HepG2 (cell line): ENCODE data around the gene ZNF618. TPM values are rescaled to one million over a fixed set of nuclear protein-coding genes. Genes with fewer than 3 reads are reported as not detected.

ENCODE experiments used
- ATAC-seq: fragments of 200-7000 bp; cut with Tn5 transposase; 3 replicates; pipeline ENCODE4 v1.9.1; 2020; ENCODE audit warnings: mild to moderate bottlenecking, moderate library complexity
- BruUV-seq: library from RNA; stranded (reverse); fragments of 400-500 nt; replicated peaks from 2 replicates; lab custom pipeline; 2021; lab: Mats Ljungman, UMichigan
- CTCF ChIA-PET: fragments of 300-600 bp; formaldehyde crosslinking; extraction: SDS; loops from one replicate; lab custom pipeline; 2021; ENCODE audit warnings: low total read pairs, inconsistent platforms, low intra/inter-chr PET ratio; lab: Yijun Ruan, JAX
- POLR2A ChIA-PET: fragments of 350-600 bp; sonication (Branson Sonifier 250); formaldehyde crosslinking; loops from one replicate; lab custom pipeline; 2020; ENCODE audit warnings: antibody characterized with exemption, inconsistent platforms; lab: Yijun Ruan, JAX
- DNase-seq: peaks from one replicate; pipeline ENCODE4 v3.0.0-alpha.2; 2015; ENCODE audit warnings: low spot score
- FAIRE-seq: peaks from 3 replicates; lab custom pipeline; 2011; peaks lifted over from hg19 to GRCh38; lab: Jason Lieb, UNC
- H2AFZ ChIP-seq: one replicate; pipeline ENCODE4 v1.6.1; 2011; ENCODE audit warnings: low read length, inconsistent platforms
- H3K27ac ChIP-seq: fragments of 300-600 bp; 3 replicates; pipeline ENCODE4 v1.8.0; 2011; ENCODE audit warnings: mixed run types, mild to moderate bottlenecking, mixed read lengths, low read length, inconsistent platforms; ENCODE audit not compliant: insufficient read depth; ENCODE audit errors: extremely low read length
- H3K27me3 ChIP-seq, 2 experiments: fragments of 200-600 bp in 1 of 2; 2 replicates in 1 of 2; 3 replicates in 1 of 2; pipeline versions ENCODE4 v1.6.0 to v1.8.0; 2011; ENCODE audit warnings: low read length in 2 of 2, mild to moderate bottlenecking in 2 of 2, moderate library complexity in 2 of 2, inconsistent platforms in 1 of 2; ENCODE audit not compliant: insufficient read depth in 2 of 2, control insufficient read depth in 1 of 2
- H3K36me3 ChIP-seq, 2 experiments: fragments of 200-600 bp in 1 of 2; replicated peaks in 1 of 2; 2 replicates in 1 of 2; 3 replicates in 1 of 2; pipeline versions ENCODE4 v1.5.1 to v1.8.0; 2011; ENCODE audit warnings: low read length in 2 of 2, inconsistent platforms in 1 of 2; ENCODE audit not compliant: insufficient read depth in 2 of 2, control insufficient read depth in 1 of 2
- H3K4me1 ChIP-seq: 2 replicates; pipeline ENCODE4 v1.5.1; 2012; ENCODE audit warnings: low read length, inconsistent platforms; ENCODE audit not compliant: insufficient read depth
- H3K4me2 ChIP-seq: 2 replicates; pipeline ENCODE4 v1.6.0; 2011; ENCODE audit warnings: low read depth, low read length, inconsistent platforms
- H3K4me3 ChIP-seq, 3 experiments: fragments of 200-600 bp in 1 of 3; sonication (generic), shearing (Covaris generic) in 1 of 3; replicated peaks in 1 of 3; 2 replicates each; pipeline ENCODE4 v1.5.1; 2011 to 2016; ENCODE audit warnings: low read length in 3 of 3, inconsistent platforms in 2 of 3, low read depth in 2 of 3, mild to moderate bottlenecking in 2 of 3, control low read depth in 1 of 3, mixed read lengths in 1 of 3; ENCODE audit not compliant: insufficient read depth in 1 of 3
- H3K79me2 ChIP-seq: one replicate; pipeline ENCODE4 v1.6.1; 2011; ENCODE audit warnings: low read length, inconsistent platforms; ENCODE audit not compliant: insufficient read depth
- H3K9ac ChIP-seq: 2 replicates; pipeline ENCODE4 v1.6.0; 2011; ENCODE audit warnings: mild to moderate bottlenecking, low read depth, low read length, inconsistent platforms; ENCODE audit not compliant: insufficient read depth
- H3K9me3 ChIP-seq: 2 replicates; pipeline ENCODE4 v1.5.1; 2012; ENCODE audit warnings: mild to moderate bottlenecking, low read length
- H4K20me1 ChIP-seq: 2 replicates; pipeline ENCODE4 v1.6.0; 2011; ENCODE audit warnings: inconsistent platforms, mild to moderate bottlenecking, low read length, moderate library complexity; ENCODE audit not compliant: insufficient read depth
- AKNA ChIP-seq: sonication (generic); formaldehyde crosslinking; IDR thresholded peaks from 2 replicates; pipeline ENCODE4 v1.4.0; 2020; ENCODE audit warnings: missing genetic modification reagents, borderline replicate concordance
- ARID2 ChIP-seq: sonication (generic); formaldehyde crosslinking; IDR thresholded peaks from 2 replicates; pipeline ENCODE4 v1.8.1; 2022; ENCODE audit warnings: mild to moderate bottlenecking, missing genetic modification reagents, borderline replicate concordance
- HDAC1 ChIP-seq: sonication (generic); formaldehyde crosslinking; IDR thresholded peaks from 2 replicates; pipeline ENCODE4 v1.5.1; 2020; ENCODE audit warnings: mild to moderate bottlenecking, missing genetic modification reagents
- KAT2B ChIP-seq: fragments of 150-350 bp; IDR thresholded peaks from 2 replicates; pipeline ENCODE4 v1.6.1; 2014; ENCODE audit warnings: low read depth, low read length, borderline replicate concordance
- KLF6 ChIP-seq: IDR thresholded peaks from 2 replicates; pipeline ENCODE4 v1.8.0; 2016; ENCODE audit warnings: missing biosample characterization, missing genetic modification reagents
- PLSCR1 ChIP-seq: sonication (generic); formaldehyde crosslinking; IDR thresholded peaks from 2 replicates; pipeline ENCODE4 v1.5.0; 2020; ENCODE audit warnings: missing genetic modification reagents, mild to moderate bottlenecking, borderline replicate concordance
- SOX5 ChIP-seq: IDR thresholded peaks from 2 replicates; pipeline ENCODE4 v1.6.1; 2016; ENCODE audit warnings: borderline replicate concordance
- ZBTB20 ChIP-seq: sonication (generic); formaldehyde crosslinking; IDR thresholded peaks from 2 replicates; pipeline ENCODE4 v1.8.1; 2023; ENCODE audit warnings: missing genetic modification reagents, low read depth, mild to moderate bottlenecking, borderline replicate concordance
- ZFP1 ChIP-seq: IDR thresholded peaks from 2 replicates; pipeline ENCODE4 v1.6.1; 2016
- ZNF136 ChIP-seq: sonication (generic); formaldehyde crosslinking; IDR thresholded peaks from 2 replicates; pipeline ENCODE4 v1.8.1; 2022; ENCODE audit warnings: low read depth, mild to moderate bottlenecking, moderate library complexity, missing genetic modification reagents
- ZNF296 ChIP-seq: sonication (generic); formaldehyde crosslinking; conservative IDR thresholded peaks from 2 replicates; pipeline ENCODE4 v1.5.0; 2020; ENCODE audit warnings: mild to moderate bottlenecking, missing genetic modification reagents
- ZNF567 ChIP-seq: sonication (generic); formaldehyde crosslinking; IDR thresholded peaks from 2 replicates; pipeline ENCODE4 v1.8.1; 2023; ENCODE audit warnings: mild to moderate bottlenecking, missing genetic modification reagents, borderline replicate concordance
- WGBS: methylation state at CpG from one replicate; pipeline ENCODE4 v1.1.6; 2017; ENCODE audit warnings: low lambda C conversion rate; 5-methylcytosine and 5-hydroxymethylcytosine counted together
- in situ Hi-C: cut with HindIII; loops from 2 replicates; pipeline ENCODE4 v1.10.0; 2017; ENCODE audit warnings: low pct_unique_long_range_greater_than_20kb; ENCODE audit not compliant: extremely low pct_ligation_motif_present
- intact Hi-C: fragments of 100-400 bp; cut with micrococcal nuclease; formaldehyde crosslinking; loops from one replicate; pipeline ENCODE4 v1.10.0; 2022; ENCODE audit not compliant: unreplicated experiment
- polyA plus RNA-seq, 8 experiments: library from polyadenylated mRNA; depleted of rRNA in 3 of 8; stranded (reverse) in 7 of 8; unstranded in 1 of 8; fragments of >200 nt; fragmentation: Illumina TruSeq in 4 of 8; extraction: Trizol in 4 of 8; gene quantifications; 2 replicates each; pipeline versions ENCODE4 v1.2.1 to v1.2.3, GENCODE V29; 2011 to 2016; ENCODE audit warnings: low read depth in 4 of 8, missing spikeins in 1 of 8, mixed read lengths in 1 of 8; ENCODE audit not compliant: insufficient read depth in 1 of 8
- total RNA-seq, 5 experiments: library from RNA; depleted of rRNA; stranded (reverse); fragments of >200 nt; fragmentation: Illumina TruSeq; extraction: Trizol; gene quantifications; 2 replicates each; pipeline ENCODE4 v1.2.3, GENCODE V29; 2016; ENCODE audit warnings: low read depth in 1 of 5

The ZNF618 gene
- total and polyA plus RNA-seq, 2 of the 13 experiments (the other 11 are each of a cell fraction or from before 2014, with no cell fraction given), result 0.07 TPM

- intact Hi-C loops, result no loop called here
- in situ Hi-C loops, result no loop called here
- Histone ChIP-seq H3K79me2 (no peaks in the 10 kb centered on the region), H4K20me1 (no peaks in the 10 kb centered on the region), H3K36me3 (no peaks in the 10 kb centered on the region), H2AFZ (no peak overlapping the region), H3K4me3 (no peak overlapping the region), H3K27ac (no peak overlapping the region), H3K4me1 (no peaks in the 10 kb centered on the region), H3K9me3 (0 out of 2 replicates have a peak, but pooled peaks cover 4% of the 10 kb centered on the region), H3K4me2 (no peak overlapping the region), H3K9ac (no peak overlapping the region), H3K27me3 (peaks cover 1 to 4% of the 10 kb centered on the region in 2 experiments; a peak in 1 of 5 replicates)
- DNase-seq (no peak), ATAC-seq (no peak), FAIRE-seq (no peak)
- ChIA-PET POLR2A (no interaction called here), CTCF (no interaction called here)
- TF ChIP-seq PLSCR1 (no peak), KLF6 (CRISPR knock-in tag) (no peak), HDAC1 (CRISPR knock-in tag) (no peak), KAT2B (no peak), ZFP1 (CRISPR knock-in tag) (no peak), ARID2 (CRISPR knock-in tag) (no peak), ZNF567 (CRISPR knock-in tag) (no peak)
- 30% methylated on average over 8 of the region's 8 CpGs for WGBS
- BruUV-seq, result no TSS peak
These were observed 42.7 kb downstream of the ZNF618 start for GRCh38 chr9:113918697-113919350.

GRCh38 chr9:113919382-113919781, 43.3 kb downstream of the ZNF618 start:
- Histone ChIP-seq H3K36me3 (no peaks in the 10 kb centered on the region), H3K4me2 (no peak overlapping the region), H3K27ac (no peak overlapping the region), H3K9me3 (0 out of 2 replicates have a peak, but pooled peaks cover 4% of the 10 kb centered on the region), H3K4me3 (no peak overlapping the region), H3K27me3 (peaks cover 0 to 1% of the 10 kb centered on the region in 2 experiments; a peak in 1 of 5 replicates), H4K20me1 (no peaks in the 10 kb centered on the region), H3K4me1 (no peaks in the 10 kb centered on the region), H3K9ac (no peak overlapping the region), H2AFZ (no peak overlapping the region), H3K79me2 (no peaks in the 10 kb centered on the region)
- in situ Hi-C loops (no loop called here), intact Hi-C loops (no loop called here)
- DNase-seq (no peak), ATAC-seq (no peak), FAIRE-seq (no peak)
- 40% methylated on average over 3 of the region's 9 CpGs for WGBS
- ChIA-PET CTCF (no interaction called here), POLR2A (no interaction called here)
- no TSS peak for BruUV-seq
- TF ChIP-seq ZNF296 (CRISPR knock-in tag) (no peak), ZNF136 (no peak), SOX5 (CRISPR knock-in tag) (no peak), AKNA (CRISPR knock-in tag) (no peak), ZBTB20 (CRISPR knock-in tag) (no peak)
